Loucy (cell line): Measurements from ENCODE around the gene HBE1.

Experiments used
- H2AFZ ChIP-seq: fragments of 200-600 bp; sonication (generic); 2 replicates; pipeline ENCODE4 v1.6.0; 2016; ENCODE audit warnings: antibody characterized with exemption, mild to moderate bottlenecking, low read length, moderate library complexity
- H3F3A ChIP-seq: fragments of 200-600 bp; 2 replicates; pipeline ENCODE4 v1.6.0; 2016; ENCODE audit warnings: antibody characterized with exemption, low read depth, mild to moderate bottlenecking
- H3K27me3 ChIP-seq: fragments of 200-600 bp; sonication (generic); 2 replicates; pipeline ENCODE4 v1.6.1; 2014; ENCODE audit warnings: low read length, mild to moderate bottlenecking; ENCODE audit not compliant: insufficient read depth, poor library complexity, severe bottlenecking
- H3K36me3 ChIP-seq: fragments of 200-600 bp; sonication (generic); 2 replicates; pipeline ENCODE4 v1.6.1; 2016; ENCODE audit warnings: low read length; ENCODE audit not compliant: insufficient read depth
- H3K4me1 ChIP-seq: fragments of 200-600 bp; sonication (generic); 2 replicates; pipeline ENCODE4 v1.5.1; 2014; ENCODE audit warnings: low read length, mild to moderate bottlenecking; ENCODE audit not compliant: insufficient read depth, poor library complexity, severe bottlenecking
- H3K4me2 ChIP-seq: fragments of 200-600 bp; sonication (generic); 2 replicates; pipeline ENCODE4 v1.6.0; 2014; ENCODE audit warnings: antibody characterized with exemption, low read length, low read depth, mild to moderate bottlenecking; ENCODE audit not compliant: poor library complexity, severe bottlenecking
- H3K4me3 ChIP-seq: fragments of 200-600 bp; sonication (generic); 2 replicates; pipeline ENCODE4 v1.5.1; 2014; ENCODE audit warnings: low read length, mild to moderate bottlenecking, mixed read lengths; ENCODE audit not compliant: poor library complexity, severe bottlenecking
- H3K79me2 ChIP-seq: fragments of 200-600 bp; sonication (generic); 2 replicates; pipeline ENCODE4 v1.6.1; 2014; ENCODE audit warnings: low read length; ENCODE audit not compliant: insufficient read depth
- H3K9ac ChIP-seq: fragments of 200-600 bp; sonication (generic); 2 replicates; pipeline ENCODE4 v1.6.0; 2014; ENCODE audit warnings: mild to moderate bottlenecking, low read depth, low read length, moderate library complexity; ENCODE audit not compliant: poor library complexity, severe bottlenecking
- H3K9me2 ChIP-seq: fragments of 200-600 bp; sonication (generic); replicated peaks from 2 replicates; pipeline ENCODE4 v1.6.1; 2016; ENCODE audit warnings: low read depth, low read length, mixed read lengths
- H3K9me3 ChIP-seq: fragments of 200-600 bp; sonication (generic); 2 replicates; pipeline ENCODE4 v1.6.1; 2014; ENCODE audit warnings: mild to moderate bottlenecking, antibody characterized with exemption, low read length, low read depth; ENCODE audit not compliant: insufficient read depth
- H4K20me1 ChIP-seq: fragments of 200-600 bp; sonication (generic); 2 replicates; pipeline ENCODE4 v1.6.0; 2014; ENCODE audit warnings: antibody characterized with exemption, low read length, mild to moderate bottlenecking; ENCODE audit not compliant: insufficient read depth, poor library complexity, severe bottlenecking
- CTCF ChIP-seq: fragments of 200-600 bp; sonication (generic); conservative IDR thresholded peaks from 2 replicates; pipeline ENCODE4 v1.5.1; 2014; ENCODE audit warnings: mild to moderate bottlenecking, antibody characterized with exemption, low read length
- EZH2phosphoT487 ChIP-seq: fragments of 200-600 bp; IDR thresholded peaks from 2 replicates; pipeline ENCODE4 v1.6.1; 2018; ENCODE audit warnings: antibody characterized with exemption, mild to moderate bottlenecking, moderate library complexity, borderline replicate concordance

Gene HBE1

GRCh38 chr11:5229796-5230195, 39.9 kb downstream of the HBE1 start:
- H4K20me1 ChIP-seq = no peaks in the 10 kb centered on the region
- H3K9ac ChIP-seq = no peak overlapping the region
- no peaks in the 10 kb centered on the region for H3K27me3 ChIP-seq
- no peak overlapping the region for H3K4me3 ChIP-seq
- H3K79me2 ChIP-seq = no peaks in the 10 kb centered on the region
- H3K4me1 ChIP-seq = no peaks in the 10 kb centered on the region
- no peaks in the 10 kb centered on the region for H3K9me3 ChIP-seq
- no peaks in the 10 kb centered on the region for H3K9me2 ChIP-seq
- no peak overlapping the region for H3K4me2 ChIP-seq
- no peaks in the 10 kb centered on the region for H3K36me3 ChIP-seq
- H2AFZ ChIP-seq = peak overlapping the region; percentile 26; the same call in 1 of the 2 replicates
- H3F3A ChIP-seq = no peaks in the 10 kb centered on the region
- TF ChIP-seq CTCF (no peak), EZH2phosphoT487 (no peak)

GRCh38 chr11:5229356-5229755, 40.4 kb downstream of the HBE1 start:
- Histone ChIP-seq H3K4me1 (no peaks in the 10 kb centered on the region), H3K79me2 (no peaks in the 10 kb centered on the region), H3K4me3 (no peak overlapping the region), H3K9ac (no peak overlapping the region), H2AFZ (peak overlapping the region; percentile 26; the same call in 1 of the 2 replicates), H3K9me3 (no peaks in the 10 kb centered on the region), H3K4me2 (no peak overlapping the region), H3K27me3 (no peaks in the 10 kb centered on the region), H4K20me1 (no peaks in the 10 kb centered on the region), H3K9me2 (no peaks in the 10 kb centered on the region), H3K36me3 (no peaks in the 10 kb centered on the region), H3F3A (no peaks in the 10 kb centered on the region)
- TF ChIP-seq EZH2phosphoT487 = no peak
- no peak for TF ChIP-seq CTCF

- no peaks in the 10 kb centered on the region for H3K4me1 ChIP-seq
- H3K9ac ChIP-seq = no peak overlapping the region
These were observed 41.6 kb downstream of the HBE1 start for GRCh38 chr11:5228124-5228523.

More at GRCh38 chr11:5228124-5228523, 41.6 kb downstream of the HBE1 start:
- Histone ChIP-seq H2AFZ (no peak overlapping the region), H3K79me2 (no peaks in the 10 kb centered on the region), H3K36me3 (no peaks in the 10 kb centered on the region), H3K9me2 (no peaks in the 10 kb centered on the region), H3K4me2 (no peak overlapping the region), H3F3A (no peaks in the 10 kb centered on the region), H3K4me3 (no peak overlapping the region), H4K20me1 (no peaks in the 10 kb centered on the region), H3K27me3 (no peaks in the 10 kb centered on the region), H3K9me3 (no peaks in the 10 kb centered on the region)
- TF ChIP-seq EZH2phosphoT487 (no peak), CTCF (no peak)
